Activated B cell treated with CpG ODN at 0.5 μM for 24 hours (primary cell): Measurements from ENCODE around the gene NCK2. TPM values are rescaled to one million over a fixed set of nuclear protein-coding genes. Genes with fewer than 3 reads are reported as not detected.

ENCODE experiments used
- ATAC-seq: fragments of 200-7000 bp; cut with Tn5 transposase; one replicate; pipeline ENCODE4 v1.10.0; 2021; ENCODE audit warnings: low read depth, mild to moderate bottlenecking, moderate library complexity
- CTCF ChIA-PET: fragments of 350-600 bp; sonication (Branson Sonifier 250); formaldehyde crosslinking; loops from one replicate; lab custom pipeline; 2021; ENCODE audit warnings: antibody characterized with exemption; lab: Charles Lee
- POLR2A ChIA-PET: fragments of 350-600 bp; sonication (Branson Sonifier 250); formaldehyde crosslinking; loops from one replicate; lab custom pipeline; 2021; ENCODE audit warnings: antibody characterized with exemption; lab: Charles Lee
- DNase-seq: peaks from one replicate; pipeline ENCODE4 v3.0.0; 2022
- H3K27ac Mint-ChIP-seq: one replicate; pipeline ENCODE4 v1.8.0; 2020; ENCODE audit warnings: mixed read lengths
- H3K27me3 Mint-ChIP-seq: one replicate; pipeline ENCODE4 v1.8.0; 2021; ENCODE audit warnings: mixed read lengths
- H3K36me3 Mint-ChIP-seq: one replicate; pipeline ENCODE4 v1.8.0; 2021; ENCODE audit warnings: low read depth, mixed read lengths
- H3K4me1 Mint-ChIP-seq: one replicate; pipeline ENCODE4 v1.8.0; 2021; ENCODE audit warnings: mixed read lengths
- H3K4me3 Mint-ChIP-seq: one replicate; pipeline ENCODE4 v1.8.0; 2020; ENCODE audit warnings: mild to moderate bottlenecking, mixed read lengths
- H3K9me3 Mint-ChIP-seq: one replicate; pipeline ENCODE4 v1.8.0; 2020; ENCODE audit warnings: mixed read lengths
- intact Hi-C: fragments of 100-400 bp; cut with micrococcal nuclease; formaldehyde crosslinking; loops from one replicate; pipeline ENCODE4 v1.15.1; 2024
- total RNA-seq: library from RNA; stranded (reverse); gene quantifications from 2 replicates; pipeline ENCODE4 v1.2.3, GENCODE V29; 2022
- TF ChIP-seq, protein P1 (sequence below): fragments of 200-600 bp; IDR thresholded peaks from one replicate; pipeline ENCODE4 v1.8.0; 2022; ENCODE audit warnings: antibody characterized with exemption, mild to moderate bottlenecking

The NCK2 gene
- total RNA-seq, 1 donor from 2014 or later = 53.4 TPM

DNA sequence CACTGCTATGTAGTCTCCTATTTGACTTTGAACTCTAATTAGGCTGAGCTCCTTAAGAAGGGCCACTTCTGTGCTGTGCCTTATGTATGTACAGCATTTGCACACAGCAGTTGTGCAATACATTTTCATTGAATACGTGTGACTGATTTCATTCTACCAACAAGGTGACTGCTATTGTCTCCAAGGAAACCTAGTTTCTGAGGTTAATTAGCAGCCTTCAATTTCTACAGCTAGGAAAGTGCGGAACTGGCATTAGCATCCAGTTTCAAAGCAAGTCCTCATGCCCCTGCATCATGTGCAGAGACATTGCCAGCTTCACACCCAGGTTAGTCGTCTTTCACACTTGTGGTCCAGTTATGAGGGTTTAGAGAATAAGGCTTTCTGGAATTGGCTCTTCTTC is 58.6 kb downstream of the NCK2 start:
- POLR2A ChIA-PET = interaction anchor here (0.6 to 1.4 kb wide), 6 partner anchors 19 to 112 kb away, joined by 3 to 4 read pairs (median 3); no protein-coding TSS in a partner anchor
- TF ChIP-seq, protein P1, sequence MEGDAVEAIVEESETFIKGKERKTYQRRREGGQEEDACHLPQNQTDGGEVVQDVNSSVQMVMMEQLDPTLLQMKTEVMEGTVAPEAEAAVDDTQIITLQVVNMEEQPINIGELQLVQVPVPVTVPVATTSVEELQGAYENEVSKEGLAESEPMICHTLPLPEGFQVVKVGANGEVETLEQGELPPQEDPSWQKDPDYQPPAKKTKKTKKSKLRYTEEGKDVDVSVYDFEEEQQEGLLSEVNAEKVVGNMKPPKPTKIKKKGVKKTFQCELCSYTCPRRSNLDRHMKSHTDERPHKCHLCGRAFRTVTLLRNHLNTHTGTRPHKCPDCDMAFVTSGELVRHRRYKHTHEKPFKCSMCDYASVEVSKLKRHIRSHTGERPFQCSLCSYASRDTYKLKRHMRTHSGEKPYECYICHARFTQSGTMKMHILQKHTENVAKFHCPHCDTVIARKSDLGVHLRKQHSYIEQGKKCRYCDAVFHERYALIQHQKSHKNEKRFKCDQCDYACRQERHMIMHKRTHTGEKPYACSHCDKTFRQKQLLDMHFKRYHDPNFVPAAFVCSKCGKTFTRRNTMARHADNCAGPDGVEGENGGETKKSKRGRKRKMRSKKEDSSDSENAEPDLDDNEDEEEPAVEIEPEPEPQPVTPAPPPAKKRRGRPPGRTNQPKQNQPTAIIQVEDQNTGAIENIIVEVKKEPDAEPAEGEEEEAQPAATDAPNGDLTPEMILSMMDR = no peak
- Mint-ChIP-seq H3K27me3 (no peaks in the 10 kb centered on the region), H3K27ac (peak overlapping the region; percentile 90), H3K9me3 (no peaks in the 10 kb centered on the region), H3K36me3 (peaks cover 7% of the 10 kb centered on the region), H3K4me1 (peaks cover 92% of the 10 kb centered on the region), H3K4me3 (no peak overlapping the region)
- ATAC-seq (no peak), DNase-seq (no peak)
- intact Hi-C loops = loop anchor here (2.0 to 5.0 kb wide), 4 partner anchors 15 to 389 kb away; partner anchors contain the start of gene UXS1
- CTCF ChIA-PET = interaction anchor here (1.3 kb wide), 1 partner anchor 10 kb away, joined by 4 read pairs; no protein-coding TSS in a partner anchor

DNA sequence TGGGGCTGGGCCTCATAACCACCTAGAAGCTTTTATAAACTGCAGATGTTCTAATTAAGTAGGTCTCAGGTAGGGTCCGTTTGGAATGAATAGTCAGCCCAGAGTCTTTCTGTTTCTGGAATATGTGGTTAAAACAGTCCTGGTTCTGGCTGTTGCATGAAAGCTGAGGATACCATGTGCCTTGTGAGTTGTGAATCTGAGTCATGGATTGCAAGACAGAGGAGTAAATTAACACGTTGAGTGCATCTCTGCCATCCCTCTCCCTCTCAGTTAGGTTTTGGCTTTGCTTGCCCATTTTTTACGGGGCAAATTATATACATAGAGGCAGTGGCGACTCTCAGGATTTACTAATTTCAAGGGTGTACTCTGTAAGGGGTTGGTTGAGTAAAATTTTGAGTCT is 59.1 kb downstream of the NCK2 start:
- no peaks in the 10 kb centered on the region for H3K9me3 Mint-ChIP-seq
- H3K36me3 Mint-ChIP-seq = peaks cover 7% of the 10 kb centered on the region
- ATAC-seq = no peak
- H3K27me3 Mint-ChIP-seq = no peaks in the 10 kb centered on the region
- DNase-seq = no peak
- ChIA-PET CTCF (interaction anchor here (1.3 kb wide), 1 partner anchor 9 kb away, joined by 4 read pairs; no protein-coding TSS in a partner anchor), POLR2A (interaction anchor here (0.6 to 1.2 kb wide), 5 partner anchors 12 to 58 kb away, joined by 3 to 4 read pairs (median 3); no protein-coding TSS in a partner anchor)
- intact Hi-C loops = loop anchor here (2.0 to 5.0 kb wide), 4 partner anchors 15 to 389 kb away; partner anchors contain the start of gene UXS1
- H3K4me1 Mint-ChIP-seq = peaks cover 92% of the 10 kb centered on the region
- peak overlapping the region; percentile 9 for H3K4me3 Mint-ChIP-seq
- TF ChIP-seq, protein P1 = no peak
- peak overlapping the region; percentile 90 for H3K27ac Mint-ChIP-seq

DNA sequence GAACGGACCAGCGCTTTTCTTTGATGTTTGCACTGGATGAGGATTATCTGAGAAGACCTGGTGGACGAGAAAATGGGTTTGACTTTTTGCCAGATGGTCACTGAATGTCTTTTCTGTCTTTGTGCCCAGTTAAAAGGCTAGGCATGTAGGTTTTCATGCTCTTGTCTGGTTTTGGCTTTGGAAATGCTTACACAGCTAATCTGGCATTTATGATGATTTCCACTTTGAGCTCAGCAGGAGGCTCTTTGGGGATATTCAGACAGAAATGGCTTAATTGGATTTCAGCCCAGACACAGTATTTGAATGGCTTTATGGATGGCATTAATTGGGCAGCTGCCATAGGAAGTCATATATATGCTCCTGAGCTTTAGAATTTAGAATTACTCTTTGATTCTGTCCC is 59.6 kb downstream of the NCK2 start:
- Mint-ChIP-seq H3K9me3 (no peaks in the 10 kb centered on the region), H3K36me3 (peaks cover 7% of the 10 kb centered on the region), H3K4me3 (peak overlapping the region; percentile 9), H3K27ac (peak overlapping the region; percentile 90), H3K4me1 (peaks cover 92% of the 10 kb centered on the region), H3K27me3 (no peaks in the 10 kb centered on the region)
- no peak for ATAC-seq
- intact Hi-C loops = loop anchor here (5.0 kb wide), 1 partner anchor 388 kb away; the partner anchor contains the start of gene UXS1
- ChIA-PET CTCF (interaction anchor here (1.3 kb wide), 1 partner anchor 9 kb away, joined by 4 read pairs; no protein-coding TSS in a partner anchor), POLR2A (interaction anchor here (0.6 to 1.0 kb wide), 3 partner anchors 12 to 49 kb away, joined by 3 read pairs; no protein-coding TSS in a partner anchor)
- no peak for DNase-seq
- TF ChIP-seq, protein P1 = no peak

DNA sequence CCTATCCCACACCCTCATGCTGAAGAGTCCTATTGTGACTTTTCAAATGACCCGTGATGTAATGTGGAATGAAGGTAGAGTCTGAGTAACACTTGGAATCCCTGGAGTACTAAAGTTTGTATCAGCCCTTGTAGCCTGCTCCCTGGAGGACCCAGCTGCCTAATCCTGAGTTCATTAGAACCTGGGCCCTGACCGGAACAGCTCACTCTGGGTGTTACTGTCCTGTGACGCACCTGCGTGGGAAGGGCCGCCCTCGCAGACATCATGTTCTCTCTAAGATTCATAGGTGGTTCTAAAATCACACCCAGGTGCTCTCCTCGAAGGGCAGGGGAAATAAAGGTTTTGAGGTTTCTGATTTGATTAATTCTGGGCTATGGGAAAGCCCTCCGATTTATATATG is 62.3 kb downstream of the NCK2 start:
- peaks cover 3% of the 10 kb centered on the region for H3K9me3 Mint-ChIP-seq
- no peak overlapping the region for H3K4me3 Mint-ChIP-seq
- TF ChIP-seq, protein P1 = no peak
- intact Hi-C loops = no loop called here
- H3K4me1 Mint-ChIP-seq = peaks cover 91% of the 10 kb centered on the region
- ChIA-PET CTCF (no interaction called here), POLR2A (no interaction called here)
- no peak for DNase-seq
- peaks cover 14% of the 10 kb centered on the region for H3K36me3 Mint-ChIP-seq
- no peak for ATAC-seq
- H3K27me3 Mint-ChIP-seq = no peaks in the 10 kb centered on the region
- no peak overlapping the region for H3K27ac Mint-ChIP-seq

DNA sequence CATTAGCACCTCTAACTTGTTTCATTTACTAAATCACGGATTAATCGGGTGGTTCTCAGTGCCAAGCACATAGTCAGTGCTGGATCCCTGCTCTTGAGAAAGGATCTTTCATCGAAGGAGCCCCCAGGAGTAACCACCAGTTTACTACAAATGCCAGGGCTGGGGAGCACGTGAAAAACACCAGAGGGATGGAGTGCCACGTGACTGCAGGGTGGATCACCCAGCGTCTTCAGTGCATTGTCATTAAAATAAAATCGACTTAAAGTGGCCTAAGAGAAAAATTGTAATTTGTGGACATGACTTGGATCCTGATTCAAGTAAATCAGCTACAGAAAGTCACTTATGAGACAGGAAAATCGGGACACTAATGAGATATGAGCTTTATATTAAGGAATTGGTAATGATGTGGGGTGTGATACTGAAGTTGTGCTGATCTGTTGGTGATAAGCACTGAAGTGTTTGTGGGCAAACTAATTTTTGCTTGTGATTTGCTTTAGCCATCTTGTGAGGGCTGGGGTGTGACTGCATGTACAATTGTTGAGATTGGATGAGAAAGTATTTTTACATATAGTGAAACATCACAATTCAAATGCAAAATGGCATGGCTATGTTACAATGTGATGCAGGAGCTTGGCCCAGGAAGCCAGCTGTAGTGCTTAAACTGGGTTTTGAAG is 63.8 kb downstream of the NCK2 start:
- no peaks in the 10 kb centered on the region for H3K27me3 Mint-ChIP-seq
- peaks cover 91% of the 10 kb centered on the region for H3K4me1 Mint-ChIP-seq
- ChIA-PET CTCF (interaction anchor here (1.1 kb wide), 1 partner anchor 33 kb away, joined by 3 read pairs; no protein-coding TSS in a partner anchor), POLR2A (interaction anchor here (1.1 kb wide), 1 partner anchor 26 kb away, joined by 3 read pairs; no protein-coding TSS in a partner anchor)
- peaks cover 3% of the 10 kb centered on the region for H3K9me3 Mint-ChIP-seq
- no peak for DNase-seq
- ATAC-seq = no peak
- H3K36me3 Mint-ChIP-seq = peaks cover 7% of the 10 kb centered on the region
- peak overlapping the region; percentile 57 for H3K27ac Mint-ChIP-seq
- intact Hi-C loops = no loop called here
- peak overlapping the region; percentile 9 for H3K4me3 Mint-ChIP-seq
- TF ChIP-seq, protein P1 = no peak
